ENCODE results near the gene RAB44.
"Not testable (repeated sequence)": the region's sequence is repeated elsewhere in the genome, so short reads cannot be mapped to it uniquely, and the experiment has no call there.

Gene RAB44

DNA sequence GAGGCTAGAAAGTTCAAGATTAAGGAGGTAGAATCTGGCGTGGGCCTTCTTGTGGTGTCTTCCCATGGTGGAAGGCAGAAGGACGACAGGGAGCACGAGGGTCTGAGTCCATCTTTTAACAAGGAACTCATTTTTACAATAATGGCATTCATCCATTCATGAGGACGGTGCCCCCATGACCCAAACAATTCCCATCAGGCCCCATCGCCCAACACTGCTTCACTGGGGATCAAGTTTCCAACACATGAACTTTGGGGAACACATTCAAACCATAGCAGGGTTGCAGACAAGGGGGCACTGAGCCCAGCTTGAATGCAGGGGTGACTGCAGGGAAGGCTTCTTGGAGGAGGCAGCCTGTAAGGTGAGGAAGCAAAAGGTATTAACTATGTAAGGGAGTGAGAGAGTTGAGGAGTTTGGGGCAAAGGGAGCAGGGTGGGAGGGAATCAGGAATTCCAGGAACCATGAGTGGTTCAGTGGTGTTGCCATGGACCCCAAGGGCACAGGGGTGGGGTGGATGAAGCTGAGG lies 5.5 kb downstream of the RAB44 start:
- no peak overlapping the region for H3K27ac ChIP-seq
- no peaks in the 10 kb centered on the region for H3K79me2 ChIP-seq
- H3K27me3 ChIP-seq (ENCODE audit: control insufficient read depth, insufficient read depth, low read length) = no peaks in the 10 kb centered on the region
- H3K9ac ChIP-seq = no peak overlapping the region
- no peak overlapping the region for H3K4me2 ChIP-seq (ENCODE audit: low read length)
- H3K36me3 ChIP-seq (ENCODE audit: control insufficient read depth, insufficient read depth, low read length) = no peaks in the 10 kb centered on the region
- no peaks in the 10 kb centered on the region for H3K9me3 ChIP-seq (ENCODE audit: control insufficient read depth, low read length)
- TF ChIP-seq, protein P1, sequence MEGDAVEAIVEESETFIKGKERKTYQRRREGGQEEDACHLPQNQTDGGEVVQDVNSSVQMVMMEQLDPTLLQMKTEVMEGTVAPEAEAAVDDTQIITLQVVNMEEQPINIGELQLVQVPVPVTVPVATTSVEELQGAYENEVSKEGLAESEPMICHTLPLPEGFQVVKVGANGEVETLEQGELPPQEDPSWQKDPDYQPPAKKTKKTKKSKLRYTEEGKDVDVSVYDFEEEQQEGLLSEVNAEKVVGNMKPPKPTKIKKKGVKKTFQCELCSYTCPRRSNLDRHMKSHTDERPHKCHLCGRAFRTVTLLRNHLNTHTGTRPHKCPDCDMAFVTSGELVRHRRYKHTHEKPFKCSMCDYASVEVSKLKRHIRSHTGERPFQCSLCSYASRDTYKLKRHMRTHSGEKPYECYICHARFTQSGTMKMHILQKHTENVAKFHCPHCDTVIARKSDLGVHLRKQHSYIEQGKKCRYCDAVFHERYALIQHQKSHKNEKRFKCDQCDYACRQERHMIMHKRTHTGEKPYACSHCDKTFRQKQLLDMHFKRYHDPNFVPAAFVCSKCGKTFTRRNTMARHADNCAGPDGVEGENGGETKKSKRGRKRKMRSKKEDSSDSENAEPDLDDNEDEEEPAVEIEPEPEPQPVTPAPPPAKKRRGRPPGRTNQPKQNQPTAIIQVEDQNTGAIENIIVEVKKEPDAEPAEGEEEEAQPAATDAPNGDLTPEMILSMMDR (IDR thresholded peaks at IDR 0.05) = no peak
- H3K4me1 ChIP-seq = no peaks in the 10 kb centered on the region
- no peak overlapping the region for H2AFZ ChIP-seq
- no peak overlapping the region for H3K4me3 ChIP-seq (ENCODE audit: low read depth, low read length)

- Histone ChIP-seq H3K36me3 (ENCODE audit: control insufficient read depth, insufficient read depth, low read length) (no peaks in the 10 kb centered on the region), H3K9me3 (ENCODE audit: control insufficient read depth, low read length) (no peaks in the 10 kb centered on the region), H3K79me2 (no peaks in the 10 kb centered on the region), H3K4me3 (ENCODE audit: low read depth, low read length) (no peak overlapping the region), H3K9ac (no peak overlapping the region), H3K27ac (no peak overlapping the region), H3K27me3 (ENCODE audit: control insufficient read depth, insufficient read depth, low read length) (no peaks in the 10 kb centered on the region), H3K4me2 (ENCODE audit: low read length) (no peak overlapping the region), H2AFZ (no peak overlapping the region), H3K4me1 (no peaks in the 10 kb centered on the region)
- TF ChIP-seq, protein P1 (IDR thresholded peaks at IDR 0.05) = no peak
Measured at GRCh38 chr6:36703982-36704381, 6.4 kb downstream of the RAB44 start.

- H3K79me2 ChIP-seq; H3K9ac ChIP-seq; H3K27me3 ChIP-seq (ENCODE audit: control insufficient read depth, insufficient read depth, low read length); H3K36me3 ChIP-seq (ENCODE audit: control insufficient read depth, insufficient read depth, low read length); H3K4me3 ChIP-seq (ENCODE audit: low read depth, low read length); H3K4me1 ChIP-seq; H2AFZ ChIP-seq; H3K27ac ChIP-seq; H3K9me3 ChIP-seq (ENCODE audit: control insufficient read depth, low read length); H3K4me2 ChIP-seq (ENCODE audit: low read length): not testable (repeated sequence)
Measured at GRCh38 chr6:36704961-36705577, 7.4 kb downstream of the RAB44 start.

- Histone ChIP-seq H3K4me3 (ENCODE audit: low read depth, low read length) (no peak overlapping the region), H2AFZ (no peak overlapping the region), H3K27me3 (ENCODE audit: control insufficient read depth, insufficient read depth, low read length) (no peaks in the 10 kb centered on the region), H3K36me3 (ENCODE audit: control insufficient read depth, insufficient read depth, low read length) (no peaks in the 10 kb centered on the region), H3K4me1 (no peaks in the 10 kb centered on the region), H3K4me2 (ENCODE audit: low read length) (no peak overlapping the region), H3K27ac (no peak overlapping the region), H3K9ac (no peak overlapping the region), H3K79me2 (no peaks in the 10 kb centered on the region), H3K9me3 (ENCODE audit: control insufficient read depth, low read length) (no peaks in the 10 kb centered on the region)
- TF ChIP-seq, protein P1 (IDR thresholded peaks at IDR 0.05) = no peak
Measured at GRCh38 chr6:36706339-36706738, 8.7 kb downstream of the RAB44 start.

DNA sequence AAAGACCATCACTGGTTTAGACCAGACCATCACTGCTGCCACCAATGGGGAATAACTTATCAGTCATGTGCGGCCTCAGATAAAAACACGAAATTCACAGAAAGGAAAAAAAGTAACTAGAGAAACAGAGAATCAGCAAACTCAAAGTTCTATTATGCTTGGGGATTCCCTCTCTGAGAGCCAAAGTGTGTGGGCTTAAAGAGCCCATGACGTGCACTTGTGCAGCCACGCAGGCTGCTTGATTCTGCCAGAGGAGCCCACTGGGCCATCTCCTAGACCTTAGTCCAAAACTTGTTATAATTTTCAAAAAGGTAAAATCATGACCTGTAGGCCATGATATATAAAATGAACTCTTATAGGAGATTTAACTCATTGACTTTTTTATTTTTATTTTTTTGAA lies 15.2 kb downstream of the RAB44 start:
- TF ChIP-seq, protein P1 (IDR thresholded peaks at IDR 0.05) = no peak
- Histone ChIP-seq H3K36me3 (ENCODE audit: control insufficient read depth, insufficient read depth, low read length) (no peaks in the 10 kb centered on the region), H3K27me3 (ENCODE audit: control insufficient read depth, insufficient read depth, low read length) (no peaks in the 10 kb centered on the region), H3K9ac (no peak overlapping the region), H3K4me1 (no peaks in the 10 kb centered on the region), H3K9me3 (ENCODE audit: control insufficient read depth, low read length) (no peaks in the 10 kb centered on the region), H2AFZ (no peak overlapping the region), H3K79me2 (no peaks in the 10 kb centered on the region), H3K27ac (no peak overlapping the region), H3K4me2 (ENCODE audit: low read length) (no peak overlapping the region), H3K4me3 (ENCODE audit: low read depth, low read length) (no peak overlapping the region)

Data from parathyroid adenoma (tissue), 2 donors.